G401 (cell line): ENCODE measurements around the gene GCH1. TPM values are rescaled to one million over a fixed set of nuclear protein-coding genes. Genes with fewer than 3 reads are reported as not detected.
"Not testable (repeated sequence)": the region's sequence is repeated elsewhere in the genome, so short reads cannot be mapped to it uniquely, and the experiment has no call there.

Experiments
- DNase-seq: peaks from one replicate; pipeline ENCODE4 v3.0.0-alpha.2; 2015; ENCODE audit warnings: low spot score
- in situ Hi-C: cut with HindIII; loops from 2 replicates; pipeline ENCODE4 v1.10.0; 2016; ENCODE audit warnings: low sequenced_read_pairs, mixed read lengths
- total RNA-seq: library from RNA; depleted of rRNA; stranded (reverse); fragments of >200 nt; shearing (Covaris generic); gene quantifications from 2 replicates; pipeline ENCODE4 v1.2.3, GENCODE V29; 2014

Gene GCH1
- total RNA-seq, 1 experiment from 2014 or later, result 9.1 TPM

DNA sequence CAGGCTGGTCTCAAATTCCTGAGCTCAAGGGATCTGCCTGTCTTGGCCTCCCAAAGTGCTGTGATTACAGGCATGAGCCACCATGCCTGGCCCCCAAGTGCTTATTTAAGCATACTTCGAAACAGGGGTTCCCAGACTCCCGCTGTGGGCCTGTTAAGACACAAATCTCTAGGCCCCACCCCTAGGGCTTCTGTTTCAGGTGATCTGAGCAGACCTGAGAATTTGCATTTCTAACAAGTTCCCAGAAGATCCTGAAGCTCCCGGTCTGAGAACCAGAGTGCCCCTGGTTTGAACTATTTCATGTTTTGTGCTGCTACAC is 25.0 kb downstream of the GCH1 start:
- DNase-seq, result no peak
- in situ Hi-C loops, result no loop called here

- in situ Hi-C loops, result no loop called here
- no peak for DNase-seq
Observed at GRCh38 chr14:54877015-54877702, 25.5 kb downstream of the GCH1 start.

DNA sequence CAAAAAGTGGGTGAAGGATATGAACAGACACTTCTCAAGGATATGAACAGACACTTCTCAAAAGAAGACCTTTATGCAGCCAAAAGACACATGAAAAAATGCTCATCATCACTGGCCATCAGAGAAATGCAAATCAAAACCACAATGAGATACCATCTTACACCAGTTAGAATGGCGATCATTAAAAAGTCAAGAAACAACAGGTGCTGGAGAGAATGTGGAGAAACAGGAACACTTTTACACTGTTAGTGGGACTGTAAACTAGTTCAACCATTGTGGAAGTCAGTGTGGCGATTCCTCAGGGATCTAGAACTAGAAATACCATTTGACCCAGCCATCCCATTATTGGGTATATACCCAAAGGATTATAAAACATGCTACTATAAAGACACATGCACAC is 27.0 kb downstream of the GCH1 start:
- in situ Hi-C loops, result not testable (repeated sequence)

DNA sequence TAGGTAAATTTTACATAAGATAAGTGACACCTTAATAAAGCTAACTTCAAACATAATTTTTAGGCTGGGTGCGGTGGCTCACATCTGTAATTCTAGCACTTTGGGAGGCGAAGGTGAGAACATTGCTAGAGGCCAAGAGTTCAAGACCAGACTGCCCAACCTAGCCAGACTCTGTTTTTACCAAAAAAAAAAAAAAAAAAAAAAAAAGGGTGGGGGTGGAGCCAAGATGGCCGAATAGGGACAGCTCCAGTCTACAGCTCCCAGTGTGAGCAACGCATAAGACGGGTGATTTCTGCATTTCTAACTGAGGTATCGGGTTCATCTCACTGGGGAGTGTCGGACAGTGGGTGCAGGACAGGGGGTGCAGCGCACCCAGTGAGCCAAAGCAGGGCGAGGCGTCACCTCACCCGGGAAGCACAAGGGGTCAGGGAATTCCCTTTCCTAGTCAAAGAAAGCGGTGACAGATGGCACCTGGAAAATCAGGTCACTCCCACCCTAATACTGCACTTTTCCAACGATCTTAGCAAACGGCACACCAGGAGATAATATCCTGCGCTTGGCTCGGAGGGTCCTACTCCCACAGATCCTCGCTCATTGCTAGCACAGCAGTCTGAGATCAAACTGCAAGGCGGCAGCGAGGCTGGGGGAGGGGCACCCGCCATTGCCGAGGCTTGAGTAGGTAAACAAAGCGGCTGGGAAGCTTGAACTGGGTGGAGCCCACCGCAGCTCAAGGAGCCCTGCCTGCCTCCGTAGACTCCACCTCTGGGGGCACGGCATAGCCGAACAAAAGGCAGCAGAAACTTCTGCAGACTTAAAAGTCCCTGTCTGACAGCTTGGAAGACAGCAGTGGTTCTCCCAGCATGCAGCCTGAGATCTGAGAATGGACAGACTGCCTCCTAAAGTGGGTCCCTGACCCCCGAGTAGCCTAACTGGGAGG is 32.2 kb downstream of the GCH1 start:
- in situ Hi-C loops, result not testable (repeated sequence)

More for the DNA sequence above, 27.0 kb downstream of the GCH1 start:
- not testable (repeated sequence) for DNase-seq

DNA sequence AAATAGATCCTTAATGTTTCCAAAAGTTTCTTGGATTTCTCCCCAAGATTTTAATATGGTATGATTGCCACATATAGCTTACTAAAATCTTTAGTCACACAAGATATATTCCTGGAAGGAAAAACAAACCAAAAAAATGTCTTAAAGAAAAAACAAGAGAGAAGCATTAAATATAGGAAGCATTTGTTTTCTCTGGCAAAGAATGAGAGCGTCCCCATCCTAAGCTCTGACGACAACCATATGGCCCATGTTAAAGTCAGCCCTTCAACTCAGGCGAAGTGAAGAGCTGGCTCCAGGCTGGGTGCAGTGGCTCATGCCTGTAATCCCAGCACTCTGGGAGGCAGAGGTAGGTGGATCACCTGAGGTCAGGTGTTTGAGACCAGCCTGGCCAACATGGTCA is 35.6 kb downstream of the GCH1 start:
- DNase-seq, result no peak
- in situ Hi-C loops, result no loop called here

More for the DNA sequence above, 32.2 kb downstream of the GCH1 start:
- peak; percentile 33 for DNase-seq

DNA sequence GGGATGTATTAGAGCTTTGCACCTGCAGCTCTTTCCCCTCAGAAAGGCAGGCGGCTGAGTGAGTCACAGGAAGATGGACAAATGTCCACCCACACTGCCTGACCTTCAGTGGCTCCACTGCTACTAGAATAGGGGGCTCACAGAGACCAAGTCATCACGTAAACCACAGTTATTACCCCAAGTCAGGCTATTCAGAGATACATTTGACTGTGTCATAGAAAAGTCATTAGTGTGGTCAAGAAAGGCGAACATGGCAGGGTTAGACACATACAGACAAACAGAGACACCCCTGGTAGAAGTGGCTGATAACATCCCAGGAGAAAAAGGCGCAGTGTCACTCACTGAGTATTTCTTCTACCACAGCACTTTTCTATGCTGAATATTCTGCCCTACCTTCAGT is 36.0 kb downstream of the GCH1 start:
- no peak for DNase-seq
- in situ Hi-C loops, result no loop called here

DNA sequence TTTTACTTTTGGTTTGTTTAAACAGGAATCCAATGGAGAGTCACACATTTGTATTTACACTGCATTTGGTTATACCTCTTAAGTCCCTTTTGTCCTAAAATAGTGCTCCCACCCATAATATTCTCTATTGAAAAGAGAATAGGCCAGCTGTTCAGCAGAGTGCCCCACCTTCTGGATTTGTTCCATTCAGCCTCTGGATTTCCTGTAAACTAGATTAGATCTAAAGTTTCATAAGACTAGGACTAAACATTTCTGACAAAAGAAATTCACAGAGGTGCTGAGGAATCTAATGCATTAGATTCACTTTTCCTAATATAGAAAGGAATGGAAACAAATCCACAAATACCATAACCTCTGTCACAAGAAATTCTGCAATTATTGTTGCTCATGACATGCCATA is 38.1 kb downstream of the GCH1 start:
- DNase-seq, result no peak
- in situ Hi-C loops, result no loop called here

GRCh38 chr14:54857830-54858269 is 44.8 kb downstream of the GCH1 start:
- in situ Hi-C loops, result no loop called here
- no peak for DNase-seq

GRCh38 chr14:54856152-54856551 is 46.5 kb downstream of the GCH1 start:
- in situ Hi-C loops, result no loop called here
- DNase-seq, result no peak

DNA sequence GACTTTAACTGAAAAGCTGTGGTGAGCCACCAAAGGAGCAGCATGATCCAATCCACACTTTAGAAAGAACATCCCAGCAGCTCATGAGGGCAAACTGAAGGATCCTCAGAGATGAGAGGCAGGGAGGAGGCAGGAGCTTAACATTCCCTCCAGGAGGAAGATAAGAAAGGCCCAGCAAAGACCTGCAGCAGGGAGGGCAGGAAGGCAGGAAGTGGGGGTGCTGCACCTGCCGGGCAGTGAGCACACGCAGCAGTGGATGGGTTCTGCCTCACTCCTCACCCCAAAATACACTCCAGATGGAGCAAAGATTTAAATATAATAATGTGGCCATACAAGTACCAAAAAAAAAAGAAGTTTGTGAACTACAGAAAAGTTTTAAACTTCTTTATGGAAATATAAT is 48.4 kb downstream of the GCH1 start:
- in situ Hi-C loops, result no loop called here
- DNase-seq, result no peak

- in situ Hi-C loops, result no loop called here
- DNase-seq, result no peak
Observed at GRCh38 chr14:54853339-54853738, 49.3 kb downstream of the GCH1 start.

- in situ Hi-C loops, result no loop called here
- no peak for DNase-seq
Observed at GRCh38 chr14:54852215-54852614, 50.4 kb downstream of the GCH1 start.

GRCh38 chr14:54848910-54849309 is 53.7 kb downstream of the GCH1 start:
- in situ Hi-C loops, result no loop called here
- DNase-seq, result no peak

GRCh38 chr14:54845641-54846040 is 57.0 kb downstream of the GCH1 start:
- in situ Hi-C loops, result no loop called here

GRCh38 chr14:54844479-54844878 is 58.1 kb downstream of the GCH1 start:
- in situ Hi-C loops, result no loop called here
- DNase-seq, result no peak

More at GRCh38 chr14:54845641-54846040, 57.0 kb downstream of the GCH1 start:
- no peak for DNase-seq

DNA sequence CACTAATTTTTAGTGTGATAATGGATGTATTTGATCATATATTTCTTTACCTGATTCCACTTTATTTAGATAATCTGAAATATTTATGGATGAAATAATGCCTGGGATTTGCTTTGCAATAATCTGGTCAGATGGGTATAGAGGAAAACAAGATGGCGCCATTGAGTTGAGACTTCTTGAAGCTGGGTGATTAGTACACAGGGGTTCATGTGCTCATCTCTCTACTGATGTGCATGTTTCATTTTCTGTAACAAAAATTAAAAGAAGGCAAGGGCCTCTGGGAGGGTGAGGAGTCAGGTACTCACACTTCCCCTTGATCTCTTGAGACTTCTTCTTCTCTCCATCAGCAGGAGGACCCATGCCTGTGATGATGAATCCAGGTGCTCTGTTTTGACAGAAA is 61.8 kb downstream of the GCH1 start:
- in situ Hi-C loops, result no loop called here
- no peak for DNase-seq

DNA sequence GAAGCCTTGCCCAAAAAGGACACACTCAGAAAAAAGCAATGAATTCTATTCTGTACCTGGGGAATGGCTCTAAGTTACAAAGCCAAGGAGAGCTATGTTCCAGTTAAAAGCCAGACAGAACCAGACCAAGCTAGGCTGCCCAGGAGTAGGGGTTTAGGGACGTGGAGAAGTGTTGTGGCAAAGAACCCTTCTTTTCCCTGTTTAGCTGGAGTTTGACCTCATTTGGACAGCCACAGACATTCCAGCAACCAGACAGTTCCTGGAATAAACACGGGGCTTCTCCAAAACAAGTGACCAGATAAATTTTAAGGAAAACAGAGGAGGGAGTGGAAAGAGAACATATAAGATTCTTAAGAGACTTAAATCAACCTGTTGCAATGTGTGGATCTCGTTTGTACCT is 62.3 kb downstream of the GCH1 start:
- DNase-seq, result no peak
- in situ Hi-C loops, result no loop called here

- no peak for DNase-seq
Observed at GRCh38 chr14:54839701-54840119, 62.9 kb downstream of the GCH1 start.

DNA sequence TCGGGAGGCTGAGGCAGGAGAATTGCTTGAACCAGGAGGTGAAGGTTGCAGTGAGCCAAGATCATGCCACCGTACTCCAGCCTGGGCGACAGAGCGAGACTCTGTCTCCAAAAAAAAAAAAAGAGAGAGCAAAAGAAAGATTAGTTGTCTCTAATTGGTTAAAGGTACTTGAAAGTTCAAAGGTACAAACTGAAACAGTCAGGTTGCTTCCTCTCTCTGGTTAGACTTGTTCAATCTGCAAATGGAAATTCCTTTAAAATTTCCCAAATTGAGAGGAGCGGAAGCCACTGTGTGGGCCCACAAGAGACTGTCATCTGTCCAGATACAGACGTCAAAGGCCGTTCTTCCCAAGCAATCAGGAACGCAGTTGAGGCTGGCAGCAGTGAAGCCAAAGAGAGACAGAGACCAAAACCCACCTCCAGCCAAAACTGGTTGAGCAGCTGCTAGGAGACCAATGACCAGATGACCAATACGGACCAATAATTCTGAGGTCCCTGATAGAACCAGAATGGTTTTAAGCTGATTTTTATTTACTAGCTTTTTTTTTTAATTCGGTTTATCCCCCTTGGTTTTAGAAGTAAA is 63.6 kb downstream of the GCH1 start:
- in situ Hi-C loops, result no loop called here
- DNase-seq, result no peak

More at GRCh38 chr14:54839701-54840119, 62.9 kb downstream of the GCH1 start:
- in situ Hi-C loops, result no loop called here

DNA sequence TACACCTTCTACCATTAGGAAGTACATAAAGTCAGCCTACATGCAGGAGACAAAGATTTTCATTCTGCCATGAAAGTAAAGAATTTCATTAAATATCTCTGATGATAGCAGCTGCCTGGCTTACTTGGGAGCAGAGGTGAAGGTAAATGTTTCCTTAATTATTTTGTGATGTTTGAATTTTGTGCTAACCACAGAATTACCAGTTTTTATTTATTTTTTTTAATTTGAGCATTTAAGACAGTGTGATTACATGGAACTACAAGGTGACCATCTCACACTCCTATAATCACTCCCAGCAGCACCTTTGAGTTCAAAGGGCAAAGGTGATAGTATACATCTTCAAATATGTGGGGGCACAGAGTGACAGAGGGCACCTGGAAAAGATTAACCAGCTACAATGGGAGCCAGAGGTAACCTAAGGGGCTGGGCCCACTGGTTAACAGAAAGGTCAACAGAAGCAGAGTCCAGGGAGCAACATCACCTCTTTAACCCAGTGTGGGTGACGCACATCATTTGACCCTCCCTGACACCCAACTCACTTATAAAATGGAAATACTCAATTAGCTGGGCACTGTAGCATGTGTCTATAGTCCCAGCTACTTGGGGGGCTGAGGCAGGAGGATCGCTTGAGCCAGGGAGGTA is 65.0 kb downstream of the GCH1 start:
- in situ Hi-C loops, result no loop called here
- no peak for DNase-seq
